Neural cell (in vitro differentiated cells): ENCODE measurements around the gene DNM2.

Experiments used
- EP300 ChIP-seq: fragments of 450-650 bp; conservative IDR thresholded peaks from 2 replicates; pipeline ENCODE4 v1.6.1; 2014; ENCODE audit warnings: antibody characterized with exemption, mild to moderate bottlenecking, moderate library complexity; ENCODE audit not compliant: poor library complexity, severe bottlenecking
- EZH2 ChIP-seq: fragments of 200-600, 300-800 bp; shearing (Covaris generic), sonication (generic); IDR thresholded peaks from 2 replicates; pipeline ENCODE4 v1.6.1; 2014; ENCODE audit warnings: antibody characterized with exemption, low read length, borderline replicate concordance, mild to moderate bottlenecking; ENCODE audit not compliant: insufficient read depth, poor library complexity, severe bottlenecking
- MXI1 ChIP-seq: fragments of 450-650 bp; conservative IDR thresholded peaks from 2 replicates; pipeline ENCODE4 v1.6.1; 2014; ENCODE audit warnings: antibody characterized with exemption, mild to moderate bottlenecking; ENCODE audit not compliant: poor library complexity, severe bottlenecking
- POLR2AphosphoS5 ChIP-seq: IDR thresholded peaks from 2 replicates; pipeline ENCODE4 v1.6.1; 2012
- RAD21 ChIP-seq: fragments of 450-650 bp; conservative IDR thresholded peaks from 2 replicates; pipeline ENCODE4 v1.6.1; 2014; ENCODE audit warnings: antibody characterized with exemption, mild to moderate bottlenecking, moderate library complexity
- REST ChIP-seq: IDR thresholded peaks from 2 replicates; pipeline ENCODE4 v1.6.1; 2012; ENCODE audit warnings: borderline replicate concordance
- SMC3 ChIP-seq: fragments of 450-650 bp; conservative IDR thresholded peaks from 2 replicates; pipeline ENCODE4 v1.6.1; 2014; ENCODE audit warnings: antibody characterized with exemption, mild to moderate bottlenecking, moderate library complexity; ENCODE audit not compliant: poor library complexity
- TAF1 ChIP-seq: IDR thresholded peaks from 2 replicates; pipeline ENCODE4 v1.6.1; 2012; ENCODE audit warnings: low read depth
- TF ChIP-seq, protein P1 (sequence below): fragments of 450-650 bp; IDR thresholded peaks from 2 replicates; pipeline ENCODE4 v1.5.1; 2014; ENCODE audit warnings: antibody characterized with exemption, mild to moderate bottlenecking, moderate library complexity; ENCODE audit not compliant: poor library complexity, severe bottlenecking

- TF ChIP-seq, protein P1, sequence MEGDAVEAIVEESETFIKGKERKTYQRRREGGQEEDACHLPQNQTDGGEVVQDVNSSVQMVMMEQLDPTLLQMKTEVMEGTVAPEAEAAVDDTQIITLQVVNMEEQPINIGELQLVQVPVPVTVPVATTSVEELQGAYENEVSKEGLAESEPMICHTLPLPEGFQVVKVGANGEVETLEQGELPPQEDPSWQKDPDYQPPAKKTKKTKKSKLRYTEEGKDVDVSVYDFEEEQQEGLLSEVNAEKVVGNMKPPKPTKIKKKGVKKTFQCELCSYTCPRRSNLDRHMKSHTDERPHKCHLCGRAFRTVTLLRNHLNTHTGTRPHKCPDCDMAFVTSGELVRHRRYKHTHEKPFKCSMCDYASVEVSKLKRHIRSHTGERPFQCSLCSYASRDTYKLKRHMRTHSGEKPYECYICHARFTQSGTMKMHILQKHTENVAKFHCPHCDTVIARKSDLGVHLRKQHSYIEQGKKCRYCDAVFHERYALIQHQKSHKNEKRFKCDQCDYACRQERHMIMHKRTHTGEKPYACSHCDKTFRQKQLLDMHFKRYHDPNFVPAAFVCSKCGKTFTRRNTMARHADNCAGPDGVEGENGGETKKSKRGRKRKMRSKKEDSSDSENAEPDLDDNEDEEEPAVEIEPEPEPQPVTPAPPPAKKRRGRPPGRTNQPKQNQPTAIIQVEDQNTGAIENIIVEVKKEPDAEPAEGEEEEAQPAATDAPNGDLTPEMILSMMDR: no peak
- no peak for TF ChIP-seq EP300
- TF ChIP-seq RAD21: no peak
- no peak for TF ChIP-seq EZH2
- no peak for TF ChIP-seq POLR2AphosphoS5
- TF ChIP-seq REST: no peak
- TF ChIP-seq SMC3: no peak
- no peak for TF ChIP-seq TAF1
- no peak for TF ChIP-seq MXI1
Measured at GRCh38 chr19:10866495-10866894, 148.6 kb downstream of the DNM2 start.
